Stimulated activated naive CD8-positive, alpha-beta T cell treated with anti-CD3 and anti-CD28 coated beads, Interleukin-15, Interleukin-2, amounts not matched to agents 100 U/mL and 50 U/mL, for 24 hours (primary cell): Measurements from ENCODE around the gene ZBTB5.
"Not testable (repeated sequence)": the region's sequence is repeated elsewhere in the genome, so short reads cannot be mapped to it uniquely, and the experiment has no call there.

Source experiments
- ATAC-seq: fragments of 150-1000 bp; cut with Tn5 transposase; one replicate; pipeline ENCODE4 v1.10.0; 2021
- DNase-seq: peaks from one replicate; pipeline ENCODE4 v3.0.0; 2021

The ZBTB5 gene

GRCh38 chr9:37486616-37487548 is 21.6 kb upstream of the ZBTB5 start:
- DNase-seq: no peak

GRCh38 chr9:37486256-37486615 is 21.0 kb upstream of the ZBTB5 start:
- DNase-seq: no peak
- ATAC-seq: no peak

More at GRCh38 chr9:37486616-37487548, 21.6 kb upstream of the ZBTB5 start:
- ATAC-seq: no peak

- peak; percentile 98 for DNase-seq
- ATAC-seq: peak; percentile 97
Observed at GRCh38 chr9:37485389-37486255, 20.4 kb upstream of the ZBTB5 start, which contains the start of gene POLR1E. POLR1E (plus strand) TSS chr9:37485948; CDS start chr9:37486048, 100 bp downstream.

GRCh38 chr9:37480759-37481158 is 15.5 kb upstream of the ZBTB5 start:
- ATAC-seq (no peak), DNase-seq (no peak)

GRCh38 chr9:37477987-37478619 is 12.9 kb upstream of the ZBTB5 start:
- not testable (repeated sequence) for DNase-seq, ATAC-seq

GRCh38 chr9:37477443-37477842 is 12.2 kb upstream of the ZBTB5 start:
- ATAC-seq, DNase-seq: not testable (repeated sequence)

GRCh38 chr9:37476930-37477329 is 11.7 kb upstream of the ZBTB5 start:
- DNase-seq (no peak), ATAC-seq (no peak)

- no peak for ATAC-seq
- DNase-seq: no peak
Observed at GRCh38 chr9:37474438-37474837, 9.2 kb upstream of the ZBTB5 start.

- ATAC-seq, DNase-seq: not testable (repeated sequence)
Observed at GRCh38 chr9:37473982-37474381, 8.7 kb upstream of the ZBTB5 start.

GRCh38 chr9:37471942-37472684 is 6.9 kb upstream of the ZBTB5 start:
- no peak for DNase-seq
- no peak for ATAC-seq

- ATAC-seq: no peak
- DNase-seq: no peak
Observed at GRCh38 chr9:37468620-37469019, 3.4 kb upstream of the ZBTB5 start.

GRCh38 chr9:37467530-37467929 is 2.3 kb upstream of the ZBTB5 start:
- not testable (repeated sequence) for ATAC-seq

GRCh38 chr9:37466037-37466709 is 923 bp upstream of the ZBTB5 start:
- DNase-seq: peak; percentile 48

More at GRCh38 chr9:37467530-37467929, 2.3 kb upstream of the ZBTB5 start:
- not testable (repeated sequence) for DNase-seq

GRCh38 chr9:37464426-37465248 is 613 bp downstream of the ZBTB5 start:
- DNase-seq (peak; percentile 73), ATAC-seq (peak; percentile 63)

More at GRCh38 chr9:37466037-37466709, 923 bp upstream of the ZBTB5 start:
- ATAC-seq: no peak

GRCh38 chr9:37464006-37464405 is 1.2 kb downstream of the ZBTB5 start:
- ATAC-seq (no peak), DNase-seq (no peak)

- DNase-seq (no peak), ATAC-seq (no peak)
Observed at GRCh38 chr9:37456817-37457216, 8.4 kb downstream of the ZBTB5 start.

GRCh38 chr9:37455884-37456647 is 9.2 kb downstream of the ZBTB5 start:
- ATAC-seq: no peak
- no peak for DNase-seq

- no peak for ATAC-seq
- DNase-seq: no peak
Observed at GRCh38 chr9:37454238-37454637, 11.0 kb downstream of the ZBTB5 start.

GRCh38 chr9:37453827-37454226 is 11.4 kb downstream of the ZBTB5 start:
- ATAC-seq (no peak), DNase-seq (no peak)
